SK-N-SH (cell line): Measurements from ENCODE around the gene GALNT18. TPM values are rescaled to one million over a fixed set of nuclear protein-coding genes. Genes with fewer than 3 reads are reported as not detected.

Source experiments
- CTCF ChIA-PET: fragments of 300-600, 350-600 bp; formaldehyde crosslinking; extraction: SDS; loops from one replicate; lab custom pipeline; 2021; lab: Yijun Ruan, JAX
- POLR2A ChIA-PET: fragments of 350-600 bp; sonication (Branson Sonifier 250); formaldehyde crosslinking; extraction: SDS; loops from one replicate; lab custom pipeline; 2020; ENCODE audit warnings: antibody characterized with exemption, inconsistent platforms; lab: Yijun Ruan, JAX
- DNase-seq: peaks from one replicate; pipeline ENCODE4 v3.0.0; 2012
- H2AFZ ChIP-seq: fragments of 200-600 bp; sonication (generic); 2 replicates; pipeline ENCODE4 v1.8.1; 2016; ENCODE audit warnings: antibody characterized with exemption, mild to moderate bottlenecking, low read depth
- H3F3A ChIP-seq: fragments of 200-600 bp; sonication (generic); replicated peaks from 2 replicates; pipeline ENCODE3; 2016; ENCODE audit warnings: antibody characterized with exemption, mild to moderate bottlenecking; ENCODE audit not compliant: insufficient read depth
- H3K27ac ChIP-seq, 2 experiments: fragments of 200-500 bp in 1 of 2; fragments of 200-600 bp in 1 of 2; sonication (Bioruptor generic) in 1 of 2; sonication (generic), shearing (Covaris generic) in 1 of 2; 2 replicates each; pipeline versions ENCODE4 v1.5.1 to v1.6.1; 2014 to 2016; ENCODE audit warnings: low read depth in 2 of 2, inconsistent platforms in 1 of 2, low read length in 1 of 2, mild to moderate bottlenecking in 1 of 2, mixed read lengths in 1 of 2
- H3K27me3 ChIP-seq: fragments of 200-600 bp; sonication (generic), shearing (Covaris generic); 2 replicates; pipeline ENCODE4 v1.6.1; 2016; ENCODE audit warnings: mixed run types; ENCODE audit not compliant: insufficient read depth
- H3K36me3 ChIP-seq, 2 experiments: fragments of 200-500 bp in 1 of 2; fragments of 200-600 bp in 1 of 2; sonication (Bioruptor generic) in 1 of 2; sonication (generic) in 1 of 2; replicated peaks in 1 of 2; 2 replicates each; pipeline versions ENCODE3 to v1.5.1; 2014 to 2016; ENCODE audit warnings: low read length in 1 of 2, mild to moderate bottlenecking in 1 of 2; ENCODE audit not compliant: insufficient read depth in 2 of 2, control insufficient read depth in 1 of 2
- H3K4me1 ChIP-seq, 2 experiments: fragments of 200-500 bp in 1 of 2; fragments of 200-600 bp in 1 of 2; sonication (Bioruptor generic) in 1 of 2; sonication (generic), shearing (Covaris generic) in 1 of 2; 2 replicates each; pipeline versions ENCODE4 v1.5.1 to v1.6.1; 2014 to 2016; ENCODE audit warnings: low read depth in 1 of 2, low read length in 1 of 2, mixed run types in 1 of 2; ENCODE audit not compliant: insufficient read depth in 2 of 2, control insufficient read depth in 1 of 2
- H3K4me2 ChIP-seq: fragments of 200-600 bp; sonication (generic), shearing (Covaris generic); 2 replicates; pipeline ENCODE4 v1.6.1; 2017; ENCODE audit warnings: mixed run types
- H3K4me3 ChIP-seq, 2 experiments: fragments of 200-500 bp in 1 of 2; fragments of 200-600 bp in 1 of 2; sonication (Bioruptor generic) in 1 of 2; sonication (generic), shearing (Covaris generic) in 1 of 2; 2 replicates each; pipeline versions ENCODE4 v1.5.1 to v1.8.1; 2014 to 2016; ENCODE audit warnings: low read depth in 2 of 2, inconsistent platforms in 1 of 2, low read length in 1 of 2, mild to moderate bottlenecking in 1 of 2, mixed read lengths in 1 of 2, moderate library complexity in 1 of 2
- H3K79me2 ChIP-seq: fragments of 200-600 bp; sonication (generic); 2 replicates; pipeline ENCODE4 v1.8.1; 2017; ENCODE audit warnings: mild to moderate bottlenecking; ENCODE audit not compliant: insufficient read depth
- H3K9ac ChIP-seq: fragments of 200-600 bp; sonication (generic); 2 replicates; pipeline ENCODE4 v1.6.1; 2017; ENCODE audit warnings: mixed run types
- H3K9me2 ChIP-seq: fragments of 200-600 bp; sonication (generic); 2 replicates; pipeline ENCODE4 v1.6.1; 2017; ENCODE audit warnings: mixed run types
- H3K9me3 ChIP-seq: fragments of 200-600 bp; sonication (generic); 2 replicates; pipeline ENCODE4 v1.6.1; 2017; ENCODE audit warnings: mixed run types, mild to moderate bottlenecking, moderate library complexity
- H4K20me1 ChIP-seq: fragments of 200-600 bp; sonication (generic); 2 replicates; pipeline ENCODE4 v1.6.1; 2017; ENCODE audit warnings: mild to moderate bottlenecking, mixed run types; ENCODE audit not compliant: insufficient read depth
- CHD2 ChIP-seq: fragments of 150-350 bp; IDR thresholded peaks from 2 replicates; pipeline ENCODE4 v1.6.1; 2018; ENCODE audit warnings: low read length; ENCODE audit not compliant: partially characterized antibody
- EZH2phosphoT487 ChIP-seq: fragments of 200-600 bp; sonication (generic); IDR thresholded peaks from 2 replicates; pipeline ENCODE4 v1.6.1; 2017; ENCODE audit warnings: low read depth, mixed run types, mild to moderate bottlenecking, antibody characterized with exemption, moderate library complexity, borderline replicate concordance
- FOSL2 ChIP-seq: IDR thresholded peaks from 2 replicates; pipeline ENCODE4 v1.4.0; 2012; ENCODE audit warnings: low read depth, mild to moderate bottlenecking, moderate library complexity, borderline replicate concordance
- FOXM1 ChIP-seq: IDR thresholded peaks from 2 replicates; pipeline ENCODE4 v1.4.0; 2012; ENCODE audit warnings: low read depth, mild to moderate bottlenecking
- JUND ChIP-seq: IDR thresholded peaks from 2 replicates; pipeline ENCODE4 v1.4.0; 2012
- MAX ChIP-seq: IDR thresholded peaks from 2 replicates; pipeline ENCODE4 v1.4.0; 2012; ENCODE audit warnings: low read depth
- MEF2A ChIP-seq: IDR thresholded peaks from 2 replicates; pipeline ENCODE4 v1.4.0; 2012; ENCODE audit warnings: low read depth, borderline replicate concordance
- MXI1 ChIP-seq: IDR thresholded peaks from 2 replicates; pipeline ENCODE4 v1.6.1; 2012; ENCODE audit warnings: mild to moderate bottlenecking, low read depth, low read length, improper control_type of control experiment
- NFIC ChIP-seq: IDR thresholded peaks from 2 replicates; pipeline ENCODE4 v1.4.0; 2012; ENCODE audit warnings: borderline replicate concordance
- NRF1 ChIP-seq: IDR thresholded peaks from 2 replicates; pipeline ENCODE4 v1.6.1; 2012; ENCODE audit warnings: low read depth, mild to moderate bottlenecking, low read length
- PBX3 ChIP-seq: IDR thresholded peaks from 2 replicates; pipeline ENCODE4; 2012
- POLR2AphosphoS5 ChIP-seq: IDR thresholded peaks from 2 replicates; pipeline ENCODE4 v1.6.1; 2012; ENCODE audit warnings: low read depth, low read length
- RAD21 ChIP-seq: IDR thresholded peaks from 2 replicates; pipeline ENCODE4 v1.6.1; 2012; ENCODE audit warnings: mild to moderate bottlenecking, low read length
- RCOR1 ChIP-seq: fragments of 150-350 bp; IDR thresholded peaks from 2 replicates; pipeline ENCODE4 v1.6.1; 2017; ENCODE audit warnings: antibody characterized with exemption, low read length
- RFX5 ChIP-seq: IDR thresholded peaks from 2 replicates; pipeline ENCODE4 v1.6.1; 2012; ENCODE audit warnings: mild to moderate bottlenecking, improper control_type of control experiment, low read length
- RXRA ChIP-seq: IDR thresholded peaks from 2 replicates; pipeline ENCODE4 v1.4.0; 2012; ENCODE audit warnings: low read depth, mild to moderate bottlenecking, borderline replicate concordance
- SMC3 ChIP-seq: IDR thresholded peaks from 2 replicates; pipeline ENCODE4 v1.6.1; 2012; ENCODE audit warnings: low read depth, low read length, improper control_type of control experiment
- TAF1 ChIP-seq: IDR thresholded peaks from 2 replicates; pipeline ENCODE4 v1.6.1; 2012; ENCODE audit warnings: low read depth, mild to moderate bottlenecking, low read length, moderate library complexity, borderline replicate concordance
- TCF12 ChIP-seq: IDR thresholded peaks from 2 replicates; pipeline ENCODE4 v1.4.0; 2012
- TEAD4 ChIP-seq: IDR thresholded peaks from 2 replicates; pipeline ENCODE4 v1.4.0; 2012; ENCODE audit warnings: mild to moderate bottlenecking, borderline replicate concordance; ENCODE audit not compliant: insufficient read depth
- USF2 ChIP-seq: fragments of 150-350 bp; IDR thresholded peaks from 2 replicates; pipeline ENCODE4 v1.6.1; 2017; ENCODE audit warnings: antibody characterized with exemption, low read length, low read depth, borderline replicate concordance
- YY1 ChIP-seq: IDR thresholded peaks from 2 replicates; pipeline ENCODE4 v1.4.0; 2012; ENCODE audit warnings: low read depth, mild to moderate bottlenecking
- ZBTB33 ChIP-seq: IDR thresholded peaks from 2 replicates; pipeline ENCODE4 v1.4.0; 2012; ENCODE audit warnings: low read depth, borderline replicate concordance
- WGBS: methylation state at CpG from one replicate; pipeline ENCODE4 v1.1.6; 2017; ENCODE audit warnings: low lambda C conversion rate; 5-methylcytosine and 5-hydroxymethylcytosine counted together
- polyA plus RNA-seq, 3 experiments: library from polyadenylated mRNA; depleted of rRNA; stranded (reverse); fragments of >200 nt; gene quantifications; 2 replicates each; pipeline ENCODE4 v1.2.3, GENCODE V29; 2012
- TF ChIP-seq, protein P1 (sequence below): IDR thresholded peaks from 2 replicates; pipeline ENCODE4 v1.4.0; 2012; ENCODE audit warnings: low read depth, borderline replicate concordance
- TF ChIP-seq, protein P2 (sequence below): fragments of 200-600 bp; sonication (generic); IDR thresholded peaks from 2 replicates; pipeline ENCODE4 v1.6.1; 2017; ENCODE audit warnings: antibody characterized with exemption, mild to moderate bottlenecking, moderate library complexity

Gene GALNT18
- polyA plus RNA-seq, 1 of the 3 experiments (the other 2 are of a cell fraction), result 0.64 TPM

- peaks cover 0 to 8% of the 10 kb centered on the region in 2 experiments; a peak in 1 of 4 replicates for H3K4me1 ChIP-seq
- no peak for TF ChIP-seq USF2
- TF ChIP-seq, protein P1, sequence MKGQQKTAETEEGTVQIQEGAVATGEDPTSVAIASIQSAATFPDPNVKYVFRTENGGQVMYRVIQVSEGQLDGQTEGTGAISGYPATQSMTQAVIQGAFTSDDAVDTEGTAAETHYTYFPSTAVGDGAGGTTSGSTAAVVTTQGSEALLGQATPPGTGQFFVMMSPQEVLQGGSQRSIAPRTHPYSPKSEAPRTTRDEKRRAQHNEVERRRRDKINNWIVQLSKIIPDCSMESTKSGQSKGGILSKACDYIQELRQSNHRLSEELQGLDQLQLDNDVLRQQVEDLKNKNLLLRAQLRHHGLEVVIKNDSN, result no peak
- no peak for TF ChIP-seq EZH2phosphoT487
- no peak for TF ChIP-seq FOXM1
- TF ChIP-seq TAF1, result no peak
- TF ChIP-seq, protein P2, sequence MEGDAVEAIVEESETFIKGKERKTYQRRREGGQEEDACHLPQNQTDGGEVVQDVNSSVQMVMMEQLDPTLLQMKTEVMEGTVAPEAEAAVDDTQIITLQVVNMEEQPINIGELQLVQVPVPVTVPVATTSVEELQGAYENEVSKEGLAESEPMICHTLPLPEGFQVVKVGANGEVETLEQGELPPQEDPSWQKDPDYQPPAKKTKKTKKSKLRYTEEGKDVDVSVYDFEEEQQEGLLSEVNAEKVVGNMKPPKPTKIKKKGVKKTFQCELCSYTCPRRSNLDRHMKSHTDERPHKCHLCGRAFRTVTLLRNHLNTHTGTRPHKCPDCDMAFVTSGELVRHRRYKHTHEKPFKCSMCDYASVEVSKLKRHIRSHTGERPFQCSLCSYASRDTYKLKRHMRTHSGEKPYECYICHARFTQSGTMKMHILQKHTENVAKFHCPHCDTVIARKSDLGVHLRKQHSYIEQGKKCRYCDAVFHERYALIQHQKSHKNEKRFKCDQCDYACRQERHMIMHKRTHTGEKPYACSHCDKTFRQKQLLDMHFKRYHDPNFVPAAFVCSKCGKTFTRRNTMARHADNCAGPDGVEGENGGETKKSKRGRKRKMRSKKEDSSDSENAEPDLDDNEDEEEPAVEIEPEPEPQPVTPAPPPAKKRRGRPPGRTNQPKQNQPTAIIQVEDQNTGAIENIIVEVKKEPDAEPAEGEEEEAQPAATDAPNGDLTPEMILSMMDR, result peak; percentile 74
- TF ChIP-seq PBX3, result no peak
- TF ChIP-seq CHD2, result no peak
- TF ChIP-seq NFIC, result no peak
- peak; percentile 47 for TF ChIP-seq RAD21
- TF ChIP-seq TEAD4, result no peak
- no peak for TF ChIP-seq RCOR1
- TF ChIP-seq MXI1, result no peak
- TF ChIP-seq POLR2AphosphoS5, result no peak
- TF ChIP-seq RFX5, result no peak
- TF ChIP-seq MAX, result no peak
- TF ChIP-seq FOSL2, result no peak
- no peak for TF ChIP-seq ZBTB33
- no peak for TF ChIP-seq RXRA
- TF ChIP-seq SMC3, result peak; percentile 34; the same call in 1 of the 2 replicates
- no peak for TF ChIP-seq MEF2A
- TF ChIP-seq TCF12, result no peak
- no peak for TF ChIP-seq YY1
- TF ChIP-seq JUND, result no peak
- no peak for TF ChIP-seq NRF1
- 45% methylated on average over 8 of the region's 8 CpGs for WGBS
- H3K9ac ChIP-seq, result no peak overlapping the region
- H3K79me2 ChIP-seq, result no peaks in the 10 kb centered on the region
- DNase-seq, result peak; percentile 62
- H3K4me3 ChIP-seq, result peak overlapping the region in 1 of 2 experiments; percentile 51; a peak in 1 of 4 replicates
- no peaks in the 10 kb centered on the region for H3K27me3 ChIP-seq
- no peak overlapping the region for H3K4me2 ChIP-seq
- no peaks in the 10 kb centered on the region for H3K9me2 ChIP-seq
- H2AFZ ChIP-seq, result no peak overlapping the region
- no peaks in the 10 kb centered on the region for H3F3A ChIP-seq
- H4K20me1 ChIP-seq, result no peaks in the 10 kb centered on the region
- H3K9me3 ChIP-seq, result no peaks in the 10 kb centered on the region
- CTCF ChIA-PET, result interaction anchor here (0.6 to 1.1 kb wide), 3 partner anchors 18 to 264 kb away, joined by 3 to 4 read pairs (median 3); no protein-coding TSS in a partner anchor
- H3K36me3 ChIP-seq, result no peaks in the 10 kb centered on the region
- H3K27ac ChIP-seq, result no peak overlapping the region
- POLR2A ChIA-PET, result no interaction called here
Measured at GRCh38 chr11:11265994-11266606, 355.7 kb downstream of the GALNT18 start.
